Osteocyte (in vitro differentiated cells): ENCODE results near the gene PTPRR. TPM values are rescaled to one million over a fixed set of nuclear protein-coding genes. Genes with fewer than 3 reads are reported as not detected.

Experiments used
- DNase-seq: peaks from one replicate; pipeline ENCODE4 v3.0.0; 2021; ENCODE audit warnings: mixed read lengths; ENCODE audit not compliant: unreplicated experiment; ENCODE audit errors: extremely low spot score
- H3K27ac Mint-ChIP-seq: one replicate; pipeline ENCODE4 v1.8.0; 2021; ENCODE audit warnings: mild to moderate bottlenecking, mixed read lengths; ENCODE audit not compliant: unreplicated experiment
- H3K27me3 Mint-ChIP-seq: one replicate; pipeline ENCODE4 v1.8.0; 2021; ENCODE audit warnings: mixed read lengths; ENCODE audit not compliant: unreplicated experiment
- H3K36me3 Mint-ChIP-seq: one replicate; pipeline ENCODE4 v1.8.0; 2021; ENCODE audit warnings: mixed read lengths; ENCODE audit not compliant: unreplicated experiment
- H3K4me1 Mint-ChIP-seq: one replicate; pipeline ENCODE4 v1.8.0; 2021; ENCODE audit warnings: mixed read lengths; ENCODE audit not compliant: unreplicated experiment
- H3K4me3 Mint-ChIP-seq: one replicate; pipeline ENCODE4 v1.8.0; 2021; ENCODE audit warnings: mild to moderate bottlenecking, moderate library complexity, mixed read lengths; ENCODE audit not compliant: unreplicated experiment
- H3K9me3 Mint-ChIP-seq: one replicate; pipeline ENCODE4 v1.8.0; 2021; ENCODE audit warnings: mixed read lengths; ENCODE audit not compliant: unreplicated experiment
- total RNA-seq: library from RNA; stranded (reverse); gene quantifications from 2 replicates; pipeline ENCODE4 v1.2.1, GENCODE V29; 2021
- TF ChIP-seq, protein P1 (sequence below): fragments of 200-600 bp; sonication (generic); IDR thresholded peaks from 2 replicates; pipeline ENCODE4 v1.5.0; 2021; ENCODE audit warnings: antibody characterized with exemption, mild to moderate bottlenecking, moderate library complexity

Gene PTPRR
- total RNA-seq, 1 donor from 2014 or later: 0.21 TPM

DNA sequence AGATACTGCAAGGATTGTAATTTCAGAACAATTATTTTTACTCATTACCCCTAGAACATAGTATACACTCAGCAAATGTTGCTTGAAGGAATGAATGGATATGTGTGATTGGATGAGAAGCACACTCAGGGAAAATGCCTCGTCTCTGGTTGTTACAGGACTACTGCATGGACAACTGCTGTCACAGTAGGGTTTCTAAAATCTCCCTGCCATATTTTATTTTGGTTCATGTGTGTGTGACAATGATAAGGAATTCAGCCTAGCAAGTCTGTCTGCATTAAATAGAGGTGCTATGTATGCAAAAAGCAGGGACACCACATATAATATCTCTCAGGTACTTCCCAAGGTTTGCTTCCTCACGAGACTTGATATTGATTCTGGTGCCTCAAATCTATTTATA, 1.4 kb downstream of the PTPRR start:
- no peak for DNase-seq
- TF ChIP-seq, protein P1, sequence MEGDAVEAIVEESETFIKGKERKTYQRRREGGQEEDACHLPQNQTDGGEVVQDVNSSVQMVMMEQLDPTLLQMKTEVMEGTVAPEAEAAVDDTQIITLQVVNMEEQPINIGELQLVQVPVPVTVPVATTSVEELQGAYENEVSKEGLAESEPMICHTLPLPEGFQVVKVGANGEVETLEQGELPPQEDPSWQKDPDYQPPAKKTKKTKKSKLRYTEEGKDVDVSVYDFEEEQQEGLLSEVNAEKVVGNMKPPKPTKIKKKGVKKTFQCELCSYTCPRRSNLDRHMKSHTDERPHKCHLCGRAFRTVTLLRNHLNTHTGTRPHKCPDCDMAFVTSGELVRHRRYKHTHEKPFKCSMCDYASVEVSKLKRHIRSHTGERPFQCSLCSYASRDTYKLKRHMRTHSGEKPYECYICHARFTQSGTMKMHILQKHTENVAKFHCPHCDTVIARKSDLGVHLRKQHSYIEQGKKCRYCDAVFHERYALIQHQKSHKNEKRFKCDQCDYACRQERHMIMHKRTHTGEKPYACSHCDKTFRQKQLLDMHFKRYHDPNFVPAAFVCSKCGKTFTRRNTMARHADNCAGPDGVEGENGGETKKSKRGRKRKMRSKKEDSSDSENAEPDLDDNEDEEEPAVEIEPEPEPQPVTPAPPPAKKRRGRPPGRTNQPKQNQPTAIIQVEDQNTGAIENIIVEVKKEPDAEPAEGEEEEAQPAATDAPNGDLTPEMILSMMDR: no peak

DNA sequence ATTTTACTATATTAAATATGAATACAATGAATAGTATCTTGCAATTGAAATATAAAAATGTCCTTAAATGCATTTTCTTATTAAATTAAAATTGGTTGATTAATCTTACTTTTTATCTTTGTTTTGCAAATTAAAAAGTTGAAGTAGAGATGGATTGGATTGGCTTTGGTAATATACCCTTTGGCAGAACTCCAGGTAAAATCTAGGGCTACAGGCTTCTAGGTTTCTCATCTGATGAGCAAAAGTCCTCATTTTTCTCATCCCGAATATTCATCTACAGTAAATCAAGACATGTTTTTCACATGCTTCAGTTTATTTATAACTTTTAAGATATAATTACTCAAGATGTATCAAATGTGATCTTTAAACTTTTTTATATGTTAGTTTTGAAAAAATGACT, 2.2 kb downstream of the PTPRR start:
- H3K36me3 Mint-ChIP-seq: no peaks in the 10 kb centered on the region
- H3K4me3 Mint-ChIP-seq: no peak overlapping the region
- no peak for DNase-seq
- H3K9me3 Mint-ChIP-seq: no peaks in the 10 kb centered on the region
- H3K4me1 Mint-ChIP-seq: peaks cover 3% of the 10 kb centered on the region
- H3K27me3 Mint-ChIP-seq: peaks cover 37% of the 10 kb centered on the region
- H3K27ac Mint-ChIP-seq: no peak overlapping the region
- TF ChIP-seq, protein P1: no peak

More for the DNA sequence above, 1.4 kb downstream of the PTPRR start:
- H3K4me1 Mint-ChIP-seq: peaks cover 3% of the 10 kb centered on the region
- H3K27me3 Mint-ChIP-seq: peaks cover 37% of the 10 kb centered on the region
- H3K9me3 Mint-ChIP-seq: no peaks in the 10 kb centered on the region
- no peak overlapping the region for H3K4me3 Mint-ChIP-seq
- no peak overlapping the region for H3K27ac Mint-ChIP-seq
- no peaks in the 10 kb centered on the region for H3K36me3 Mint-ChIP-seq

DNA sequence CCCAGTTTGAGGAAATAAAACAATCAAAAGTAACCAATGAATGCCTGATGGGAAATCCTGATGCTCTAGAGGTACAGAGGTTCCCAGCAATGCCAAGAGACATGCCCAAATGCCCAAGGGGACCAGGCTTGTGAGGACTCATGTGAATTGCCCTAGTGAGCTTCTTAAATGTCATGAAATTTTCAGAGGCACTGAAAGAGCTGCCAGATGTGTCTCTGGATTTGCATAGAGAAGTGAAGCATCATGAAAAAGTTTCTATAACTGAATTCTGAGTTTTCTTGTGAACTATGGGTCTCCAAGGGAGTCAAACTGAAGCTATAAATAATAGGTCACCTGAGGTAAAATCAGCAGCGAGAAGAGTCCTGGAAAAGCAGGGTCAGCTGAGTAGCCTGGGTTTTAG, 9.9 kb downstream of the PTPRR start:
- TF ChIP-seq, protein P1: no peak

DNA sequence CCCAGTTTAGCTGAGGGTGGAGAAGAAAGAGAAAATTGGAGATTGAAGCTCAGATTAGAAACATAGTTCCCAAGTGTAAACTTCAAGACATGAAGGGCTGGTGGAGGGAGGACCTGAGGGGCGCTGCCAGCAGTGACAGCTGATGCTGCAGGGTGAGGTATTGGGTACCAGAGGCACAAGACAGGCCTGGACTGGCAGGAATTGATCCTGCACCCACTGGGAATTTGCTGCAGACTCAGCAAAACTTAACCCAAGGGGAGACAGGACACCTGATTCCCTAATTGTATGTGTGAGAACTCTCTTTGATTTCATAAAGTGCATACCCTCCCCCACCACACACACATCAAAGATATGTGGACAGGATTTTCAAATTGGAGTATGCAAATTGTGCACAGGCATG, 11.6 kb downstream of the PTPRR start:
- Mint-ChIP-seq H3K4me1 (no peaks in the 10 kb centered on the region), H3K27ac (no peak overlapping the region), H3K27me3 (peaks cover 15% of the 10 kb centered on the region), H3K36me3 (no peaks in the 10 kb centered on the region), H3K4me3 (no peak overlapping the region), H3K9me3 (no peaks in the 10 kb centered on the region)
- TF ChIP-seq, protein P1: no peak
- DNase-seq: no peak

More for the DNA sequence above, 9.9 kb downstream of the PTPRR start:
- Mint-ChIP-seq H3K27ac (no peak overlapping the region), H3K27me3 (peaks cover 12% of the 10 kb centered on the region), H3K9me3 (no peaks in the 10 kb centered on the region), H3K4me3 (no peak overlapping the region), H3K36me3 (no peaks in the 10 kb centered on the region), H3K4me1 (no peaks in the 10 kb centered on the region)
- no peak for DNase-seq

DNA sequence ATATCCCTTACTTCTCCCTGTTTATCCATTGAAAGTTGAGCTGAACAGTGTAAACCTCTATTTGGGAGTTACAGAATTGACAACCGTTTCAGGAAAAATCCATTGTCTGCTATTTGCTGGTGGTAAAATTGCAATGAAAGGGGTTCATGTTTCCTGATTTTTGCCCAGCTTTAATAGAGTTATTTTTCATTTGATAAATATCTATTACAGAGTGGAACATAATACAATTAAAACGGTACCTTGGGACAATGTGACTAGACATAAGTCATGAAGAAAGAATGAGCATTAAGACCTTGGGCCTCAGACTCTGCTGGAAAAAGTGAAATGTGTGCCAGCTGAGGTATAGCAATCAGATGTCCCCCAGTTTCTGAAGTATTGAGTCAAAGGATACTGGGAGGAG, 13.1 kb downstream of the PTPRR start:
- Mint-ChIP-seq H3K36me3 (no peaks in the 10 kb centered on the region), H3K27me3 (peaks cover 22% of the 10 kb centered on the region), H3K27ac (no peak overlapping the region), H3K4me3 (no peak overlapping the region), H3K9me3 (no peaks in the 10 kb centered on the region), H3K4me1 (no peaks in the 10 kb centered on the region)
- DNase-seq: no peak
- TF ChIP-seq, protein P1: no peak
